Measurements from ENCODE around the gene USP35.

DNA sequence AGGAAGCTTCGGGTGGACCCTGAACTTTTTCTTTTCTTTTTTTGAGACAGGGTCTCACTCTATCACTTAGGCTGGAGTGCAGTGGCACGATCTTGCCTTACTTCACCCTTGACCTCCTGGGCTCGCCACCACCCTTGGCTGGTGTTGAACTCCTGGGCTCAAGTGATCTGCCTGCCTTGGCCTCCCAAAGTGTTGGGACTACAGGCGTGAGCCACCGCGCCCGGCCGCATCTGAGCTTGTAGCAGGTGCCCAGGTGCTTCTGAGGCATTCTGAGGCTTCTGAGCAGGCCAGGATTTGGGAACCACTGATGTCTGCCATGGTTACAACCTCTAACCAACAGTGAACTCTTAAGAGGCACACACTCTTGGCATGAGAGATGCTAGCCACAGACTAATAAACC lies 5.1 kb downstream of the USP35 start:
- TF ChIP-seq EZH2 (IDR thresholded peaks at IDR 0.05; ENCODE audit: insufficient read depth, poor library complexity, severe bottlenecking): no peak
- no peak for TF ChIP-seq EZH2phosphoT487 (IDR thresholded peaks at IDR 0.05; ENCODE audit: insufficient read depth, low read depth)
